ENCODE data around the gene MRPL38.
A peak's percentile ranks its signal among the peaks of the same experiment; 100 is the strongest.

The MRPL38 gene

DNA sequence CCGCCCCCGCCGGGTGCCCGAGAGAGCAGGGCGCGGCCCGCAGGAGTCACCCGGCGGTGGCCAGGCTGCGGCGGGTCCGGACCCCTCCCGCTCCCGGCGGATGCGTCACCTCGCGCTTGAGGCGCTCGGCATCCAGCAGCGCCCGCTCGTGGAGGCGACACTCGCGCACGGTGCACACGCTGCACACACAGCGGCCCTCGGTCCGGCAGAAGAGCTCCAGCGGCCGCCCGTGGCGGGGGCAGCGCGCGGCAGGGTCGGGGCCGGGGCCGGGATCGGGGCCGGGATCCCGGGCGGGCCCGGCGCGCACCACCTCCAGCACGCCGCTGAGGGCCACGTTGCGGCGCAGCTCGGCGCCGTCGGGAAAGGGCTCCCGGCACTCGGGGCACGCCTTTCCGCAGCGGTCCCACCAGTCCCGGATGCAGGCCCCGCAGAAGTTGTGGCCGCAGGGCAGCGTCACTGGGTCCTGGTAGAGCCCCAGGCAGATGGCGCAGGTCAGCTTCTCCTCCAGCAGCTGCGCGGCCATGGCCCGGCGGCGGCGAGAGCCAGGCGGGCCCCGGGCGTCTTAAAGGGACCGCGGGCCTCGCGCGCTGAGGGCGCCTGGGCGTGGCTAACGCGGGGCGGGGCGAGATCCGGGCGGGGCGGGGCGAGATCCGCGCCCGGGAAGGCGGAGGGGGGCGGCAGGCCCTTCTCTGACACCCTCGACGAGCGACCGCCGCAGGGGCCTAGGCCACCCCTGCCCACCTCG, 8.1 kb downstream of the MRPL38 start, which contains the start of gene TRIM65 (continued):
- TF ChIP-seq, protein P1, sequence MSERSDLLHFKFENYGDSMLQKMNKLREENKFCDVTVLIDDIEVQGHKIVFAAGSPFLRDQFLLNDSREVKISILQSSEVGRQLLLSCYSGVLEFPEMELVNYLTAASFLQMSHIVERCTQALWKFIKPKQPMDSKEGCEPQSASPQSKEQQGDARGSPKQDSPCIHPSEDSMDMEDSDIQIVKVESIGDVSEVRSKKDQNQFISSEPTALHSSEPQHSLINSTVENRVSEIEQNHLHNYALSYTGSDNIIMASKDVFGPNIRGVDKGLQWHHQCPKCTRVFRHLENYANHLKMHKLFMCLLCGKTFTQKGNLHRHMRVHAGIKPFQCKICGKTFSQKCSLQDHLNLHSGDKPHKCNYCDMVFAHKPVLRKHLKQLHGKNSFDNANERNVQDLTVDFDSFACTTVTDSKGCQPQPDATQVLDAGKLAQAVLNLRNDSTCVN (tag by site-specific recombination; optimal IDR thresholded peaks at IDR 0.05): peak; percentile 92
- no peak for TF ChIP-seq ZNF133 (tag by site-specific recombination; IDR thresholded peaks at IDR 0.05)
- peak; percentile 70; the same call in 1 of the 2 replicates for TF ChIP-seq ZNF394 (tag by site-specific recombination; IDR thresholded peaks at IDR 0.05; ENCODE audit: borderline replicate concordance)
- TF ChIP-seq OVOL3 (tag by site-specific recombination; IDR thresholded peaks at IDR 0.05): 0 out of 2 replicates have a peak, but pooled peaks have one; percentile 27
- TF ChIP-seq, protein P2, sequence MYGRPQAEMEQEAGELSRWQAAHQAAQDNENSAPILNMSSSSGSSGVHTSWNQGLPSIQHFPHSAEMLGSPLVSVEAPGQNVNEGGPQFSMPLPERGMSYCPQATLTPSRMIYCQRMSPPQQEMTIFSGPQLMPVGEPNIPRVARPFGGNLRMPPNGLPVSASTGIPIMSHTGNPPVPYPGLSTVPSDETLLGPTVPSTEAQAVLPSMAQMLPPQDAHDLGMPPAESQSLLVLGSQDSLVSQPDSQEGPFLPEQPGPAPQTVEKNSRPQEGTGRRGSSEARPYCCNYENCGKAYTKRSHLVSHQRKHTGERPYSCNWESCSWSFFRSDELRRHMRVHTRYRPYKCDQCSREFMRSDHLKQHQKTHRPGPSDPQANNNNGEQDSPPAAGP (tag by site-specific recombination; IDR thresholded peaks at IDR 0.05): 0 out of 2 replicates have a peak, but pooled peaks have one; percentile 33
- TF ChIP-seq ZNF157 (tag by site-specific recombination; IDR thresholded peaks at IDR 0.05): no peak
- 0 out of 2 replicates have a peak, but pooled peaks have one; percentile 47 for TF ChIP-seq HOXC10 (CRISPR knock-in tag; IDR thresholded peaks at IDR 0.05)
- TF ChIP-seq SP2 (tag by site-specific recombination; IDR thresholded peaks at IDR 0.05): peak; percentile 52
- no peak for TF ChIP-seq ZNF274 (IDR thresholded peaks at IDR 0.05; ENCODE audit: low read length)
- TF ChIP-seq ZNF274 (tag by site-specific recombination; IDR thresholded peaks at IDR 0.05; ENCODE audit: borderline replicate concordance): no peak
- TF ChIP-seq, protein P3, sequence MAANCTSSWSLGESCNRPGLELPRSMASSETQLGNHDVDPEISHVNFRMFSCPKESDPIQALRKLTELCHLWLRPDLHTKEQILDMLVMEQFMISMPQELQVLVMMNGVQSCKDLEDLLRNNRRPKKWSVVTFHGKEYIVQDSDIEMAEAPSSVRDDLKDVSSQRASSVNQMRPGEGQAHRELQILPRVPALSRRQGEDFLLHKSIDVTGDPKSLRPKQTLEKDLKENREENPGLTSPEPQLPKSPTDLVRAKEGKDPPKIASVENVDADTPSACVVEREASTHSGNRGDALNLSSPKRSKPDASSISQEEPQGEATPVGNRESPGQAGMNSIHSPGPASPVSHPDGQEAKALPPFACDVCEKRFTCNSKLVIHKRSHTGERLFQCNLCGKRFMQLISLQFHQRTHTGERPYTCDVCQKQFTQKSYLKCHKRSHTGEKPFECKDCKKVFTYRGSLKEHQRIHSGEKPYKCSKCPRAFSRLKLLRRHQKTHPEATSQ (tag by site-specific recombination; IDR thresholded peaks at IDR 0.05): peak; percentile 69
- TF ChIP-seq GLIS2 (tag by site-specific recombination; IDR thresholded peaks at IDR 0.05): peak; percentile 64
- peak; percentile 10; the same call in 1 of the 2 replicates for TF ChIP-seq ZXDB (tag by site-specific recombination; IDR thresholded peaks at IDR 0.05)
- no peak for TF ChIP-seq ZNF558 (tag by site-specific recombination; IDR thresholded peaks at IDR 0.05)
- TF ChIP-seq SP7 (tag by site-specific recombination; IDR thresholded peaks at IDR 0.05): no peak
- TF ChIP-seq ZNF561 (tag by site-specific recombination; IDR thresholded peaks at IDR 0.05; ENCODE audit: borderline replicate concordance): 0 out of 2 replicates have a peak, but pooled peaks have one; percentile 19

DNA sequence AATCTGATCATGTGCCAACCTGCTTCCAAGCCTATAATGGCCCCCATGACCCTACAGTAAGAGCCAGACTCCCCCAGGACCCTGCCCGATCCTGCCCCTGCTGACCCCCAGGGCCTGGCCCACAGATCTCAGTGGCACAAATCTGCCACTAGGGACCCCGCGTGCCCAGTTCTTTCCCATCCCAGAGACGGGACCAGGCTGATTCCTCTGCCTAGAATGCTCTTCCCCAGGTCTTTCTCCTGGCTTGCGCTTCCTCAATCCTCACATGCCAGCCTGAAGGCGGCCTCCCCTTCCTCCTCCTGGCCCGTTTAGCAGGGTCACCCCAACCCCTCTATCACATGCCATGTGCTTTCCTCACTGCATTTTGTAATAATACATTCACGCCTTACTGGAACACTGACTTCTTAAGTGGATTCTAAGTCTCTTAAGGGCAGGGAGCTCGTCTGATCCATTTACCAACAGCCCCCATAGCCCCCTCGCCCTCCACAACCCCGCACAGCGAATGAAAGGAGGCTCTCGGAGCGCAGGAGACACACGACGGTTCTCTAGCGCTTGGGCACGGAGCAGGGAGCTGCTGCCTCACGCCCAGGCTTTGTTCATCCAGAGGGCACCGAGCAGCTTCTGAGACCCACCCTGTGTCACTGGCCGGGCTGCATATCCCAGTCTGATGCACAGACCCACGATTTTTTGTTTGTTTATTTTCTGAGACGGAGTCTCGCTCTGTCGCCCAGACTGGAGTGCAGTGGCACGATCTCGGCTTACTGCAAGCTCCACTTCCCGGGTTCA, 9.1 kb downstream of the MRPL38 start:
- H3K4me3 ChIP-seq (ENCODE audit: low read depth, low read length): peak overlapping the region; percentile 28
- peaks cover 8 to 55% of the 10 kb centered on the region in 2 experiments for H3K36me3 ChIP-seq (ENCODE audit: control insufficient read depth in 2 of 2, insufficient read depth in 1 of 2, low read length in 2 of 2)
- peaks cover 10% of the 10 kb centered on the region for H3K4me1 ChIP-seq (ENCODE audit: control insufficient read depth, insufficient read depth, low read length)
- peak overlapping the region; percentile 98; the same call in 1 of the 2 replicates for H3K27ac ChIP-seq (ENCODE audit: extremely low read depth, low read depth, low read length)
- ChIA-PET POLR2A (interaction anchor here (0.6 to 3.2 kb wide), 15 partner anchors 9 to 117 kb away, joined by 3 to 19 read pairs (median 5); partner anchors contain the start of genes MRPL38, TRIM47 and WBP2), CTCF (interaction anchor here (0.6 to 4.3 kb wide), 13 partner anchors 9 to 119 kb away, joined by 3 to 28 read pairs (median 4); partner anchors contain the start of genes MRPL38, TRIM47 and WBP2)
- no peaks in the 10 kb centered on the region for H3K9me3 ChIP-seq (ENCODE audit: control insufficient read depth, insufficient read depth, low read depth, low read length)
- TF ChIP-seq, protein P4, sequence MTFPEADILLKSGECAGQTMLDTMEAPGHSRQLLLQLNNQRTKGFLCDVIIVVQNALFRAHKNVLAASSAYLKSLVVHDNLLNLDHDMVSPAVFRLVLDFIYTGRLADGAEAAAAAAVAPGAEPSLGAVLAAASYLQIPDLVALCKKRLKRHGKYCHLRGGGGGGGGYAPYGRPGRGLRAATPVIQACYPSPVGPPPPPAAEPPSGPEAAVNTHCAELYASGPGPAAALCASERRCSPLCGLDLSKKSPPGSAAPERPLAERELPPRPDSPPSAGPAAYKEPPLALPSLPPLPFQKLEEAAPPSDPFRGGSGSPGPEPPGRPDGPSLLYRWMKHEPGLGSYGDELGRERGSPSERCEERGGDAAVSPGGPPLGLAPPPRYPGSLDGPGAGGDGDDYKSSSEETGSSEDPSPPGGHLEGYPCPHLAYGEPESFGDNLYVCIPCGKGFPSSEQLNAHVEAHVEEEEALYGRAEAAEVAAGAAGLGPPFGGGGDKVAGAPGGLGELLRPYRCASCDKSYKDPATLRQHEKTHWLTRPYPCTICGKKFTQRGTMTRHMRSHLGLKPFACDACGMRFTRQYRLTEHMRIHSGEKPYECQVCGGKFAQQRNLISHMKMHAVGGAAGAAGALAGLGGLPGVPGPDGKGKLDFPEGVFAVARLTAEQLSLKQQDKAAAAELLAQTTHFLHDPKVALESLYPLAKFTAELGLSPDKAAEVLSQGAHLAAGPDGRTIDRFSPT (tag by site-specific recombination; IDR thresholded peaks at IDR 0.05): peak; percentile 30; the same call in 1 of the 2 replicates
- TF ChIP-seq ZNF138 (tag by site-specific recombination; IDR thresholded peaks at IDR 0.05; ENCODE audit: borderline replicate concordance) (no peak), ZBTB17 (tag by site-specific recombination; IDR thresholded peaks at IDR 0.05) (0 out of 2 replicates have a peak, but pooled peaks have one; percentile 45), ZNF366 (tag by site-specific recombination; conservative IDR thresholded peaks at IDR 0.05) (no peak), ZNF426 (tag by site-specific recombination; IDR thresholded peaks at IDR 0.05) (no peak)
- TF ChIP-seq, protein P5, sequence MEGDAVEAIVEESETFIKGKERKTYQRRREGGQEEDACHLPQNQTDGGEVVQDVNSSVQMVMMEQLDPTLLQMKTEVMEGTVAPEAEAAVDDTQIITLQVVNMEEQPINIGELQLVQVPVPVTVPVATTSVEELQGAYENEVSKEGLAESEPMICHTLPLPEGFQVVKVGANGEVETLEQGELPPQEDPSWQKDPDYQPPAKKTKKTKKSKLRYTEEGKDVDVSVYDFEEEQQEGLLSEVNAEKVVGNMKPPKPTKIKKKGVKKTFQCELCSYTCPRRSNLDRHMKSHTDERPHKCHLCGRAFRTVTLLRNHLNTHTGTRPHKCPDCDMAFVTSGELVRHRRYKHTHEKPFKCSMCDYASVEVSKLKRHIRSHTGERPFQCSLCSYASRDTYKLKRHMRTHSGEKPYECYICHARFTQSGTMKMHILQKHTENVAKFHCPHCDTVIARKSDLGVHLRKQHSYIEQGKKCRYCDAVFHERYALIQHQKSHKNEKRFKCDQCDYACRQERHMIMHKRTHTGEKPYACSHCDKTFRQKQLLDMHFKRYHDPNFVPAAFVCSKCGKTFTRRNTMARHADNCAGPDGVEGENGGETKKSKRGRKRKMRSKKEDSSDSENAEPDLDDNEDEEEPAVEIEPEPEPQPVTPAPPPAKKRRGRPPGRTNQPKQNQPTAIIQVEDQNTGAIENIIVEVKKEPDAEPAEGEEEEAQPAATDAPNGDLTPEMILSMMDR (tag by site-specific recombination; IDR thresholded peaks at IDR 0.05): peak; percentile 66; the same call in 1 of the 2 replicates
- TF ChIP-seq, protein P3 (tag by site-specific recombination; IDR thresholded peaks at IDR 0.05): no peak
- TF ChIP-seq, protein P6, sequence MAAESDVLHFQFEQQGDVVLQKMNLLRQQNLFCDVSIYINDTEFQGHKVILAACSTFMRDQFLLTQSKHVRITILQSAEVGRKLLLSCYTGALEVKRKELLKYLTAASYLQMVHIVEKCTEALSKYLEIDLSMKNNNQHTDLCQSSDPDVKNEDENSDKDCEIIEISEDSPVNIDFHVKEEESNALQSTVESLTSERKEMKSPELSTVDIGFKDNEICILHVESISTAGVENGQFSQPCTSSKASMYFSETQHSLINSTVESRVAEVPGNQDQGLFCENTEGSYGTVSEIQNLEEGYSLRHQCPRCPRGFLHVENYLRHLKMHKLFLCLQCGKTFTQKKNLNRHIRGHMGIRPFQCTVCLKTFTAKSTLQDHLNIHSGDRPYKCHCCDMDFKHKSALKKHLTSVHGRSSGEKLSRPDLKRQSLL (tag by site-specific recombination; IDR thresholded peaks at IDR 0.05): peak; percentile 94
